HPDE6-E6E7 (cell line): Measurements from ENCODE around the gene CBFA2T2.
A peak's percentile ranks its signal among the peaks of the same experiment; 100 is the strongest.
"Not testable (repeated sequence)": the region's sequence is repeated elsewhere in the genome, so short reads cannot be mapped to it uniquely, and the experiment has no call there.

ENCODE experiments used
- DNase-seq: peaks from one replicate; pipeline ENCODE4 v3.0.0; 2011; ENCODE audit warnings: missing footprints; ENCODE audit errors: extremely low spot score

Gene CBFA2T2

GRCh38 chr20:33573268-33573667, 83.4 kb downstream of the CBFA2T2 start:
- DNase-seq, result not testable (repeated sequence)

- DNase-seq, result no peak
Observed at GRCh38 chr20:33575282-33575681, 85.4 kb downstream of the CBFA2T2 start.

- no peak for DNase-seq
Observed at GRCh38 chr20:33576432-33577125, 86.7 kb downstream of the CBFA2T2 start.

GRCh38 chr20:33578510-33578909, 88.6 kb downstream of the CBFA2T2 start:
- no peak for DNase-seq

- no peak for DNase-seq
Observed at GRCh38 chr20:33583143-33583542, 93.2 kb downstream of the CBFA2T2 start.

- no peak for DNase-seq
Observed at GRCh38 chr20:33584976-33585375, 95.1 kb downstream of the CBFA2T2 start.

- no peak for DNase-seq
Observed at GRCh38 chr20:33585413-33585812, 95.5 kb downstream of the CBFA2T2 start.

GRCh38 chr20:33589059-33589458, 99.2 kb downstream of the CBFA2T2 start:
- no peak for DNase-seq

GRCh38 chr20:33591901-33592300, 102.0 kb downstream of the CBFA2T2 start:
- not testable (repeated sequence) for DNase-seq

- DNase-seq, result no peak
Observed at GRCh38 chr20:33594743-33595142, 104.8 kb downstream of the CBFA2T2 start.

- DNase-seq, result no peak
Observed at GRCh38 chr20:33600414-33600813, 110.5 kb downstream of the CBFA2T2 start.

GRCh38 chr20:33600981-33601380, 111.1 kb downstream of the CBFA2T2 start:
- DNase-seq, result no peak

- peak; percentile 42 for DNase-seq
Observed at GRCh38 chr20:33601861-33602260, 112.0 kb downstream of the CBFA2T2 start.

GRCh38 chr20:33602826-33603590, 113.1 kb downstream of the CBFA2T2 start:
- peak; percentile 34 for DNase-seq

GRCh38 chr20:33604084-33604990, 114.4 kb downstream of the CBFA2T2 start:
- DNase-seq, result no peak

GRCh38 chr20:33604991-33605370, 115.1 kb downstream of the CBFA2T2 start:
- no peak for DNase-seq

GRCh38 chr20:33606118-33606771, 116.3 kb downstream of the CBFA2T2 start:
- DNase-seq, result no peak

GRCh38 chr20:33609504-33609903, 119.6 kb downstream of the CBFA2T2 start:
- DNase-seq, result no peak

GRCh38 chr20:33611106-33611505, 121.2 kb downstream of the CBFA2T2 start:
- no peak for DNase-seq

- DNase-seq, result no peak
Observed at GRCh38 chr20:33612001-33612400, 122.1 kb downstream of the CBFA2T2 start.

- DNase-seq, result no peak
Observed at GRCh38 chr20:33621717-33622400, 132.0 kb downstream of the CBFA2T2 start.
